Right lung (tissue), 10 donors: ENCODE measurements around the gene NFILZ. TPM values are rescaled to one million over a fixed set of nuclear protein-coding genes. Genes with fewer than 3 reads are reported as not detected.

Source experiments
- DNase-seq, 2 donors: peaks; one replicate each; pipeline ENCODE4 v3.0.0-alpha.2; 2013
- long read RNA-seq, 8 donors: transcript quantifications; one replicate each; lab custom pipeline, GENCODE V29; 2026
- polyA plus RNA-seq, 5 donors: library from polyadenylated mRNA; unstranded; fragments of 120-200 nt; gene quantifications; one replicate each; pipeline versions ENCODE4 v1.2.1 to v1.2.3, GENCODE V29; 2013; ENCODE audit warnings: inconsistent platforms in 1 of 5, low replicate concordance in 1 of 5; ENCODE audit not compliant: insufficient read length in 5 of 5, insufficient read depth in 1 of 5

The NFILZ gene, protein sequence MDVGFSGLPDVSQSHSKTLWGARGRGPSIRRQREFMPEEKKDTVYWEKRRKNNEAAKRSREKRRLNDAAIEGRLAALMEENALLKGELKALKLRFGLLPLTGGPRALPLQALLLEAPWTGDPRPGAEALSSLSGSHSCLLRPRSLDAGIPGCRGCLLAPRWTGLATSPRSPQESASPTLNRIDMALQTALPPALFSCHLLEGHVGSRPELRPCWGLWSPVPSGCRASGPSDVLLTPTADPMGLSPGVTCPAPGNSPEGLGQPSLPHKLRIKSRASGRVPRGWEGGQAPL
- not detected for polyA plus RNA-seq
- long read RNA-seq, donor 1: 0 reads
- long read RNA-seq, donor 2: 0 reads
- long read RNA-seq, donor 3: 0 reads
- long read RNA-seq, donor 4: 0 reads
- long read RNA-seq, donor 5: 0 reads
- long read RNA-seq, donor 6: 0 reads
- long read RNA-seq, donor 7: 0 reads
- long read RNA-seq, donor 8: 0 reads

DNA sequence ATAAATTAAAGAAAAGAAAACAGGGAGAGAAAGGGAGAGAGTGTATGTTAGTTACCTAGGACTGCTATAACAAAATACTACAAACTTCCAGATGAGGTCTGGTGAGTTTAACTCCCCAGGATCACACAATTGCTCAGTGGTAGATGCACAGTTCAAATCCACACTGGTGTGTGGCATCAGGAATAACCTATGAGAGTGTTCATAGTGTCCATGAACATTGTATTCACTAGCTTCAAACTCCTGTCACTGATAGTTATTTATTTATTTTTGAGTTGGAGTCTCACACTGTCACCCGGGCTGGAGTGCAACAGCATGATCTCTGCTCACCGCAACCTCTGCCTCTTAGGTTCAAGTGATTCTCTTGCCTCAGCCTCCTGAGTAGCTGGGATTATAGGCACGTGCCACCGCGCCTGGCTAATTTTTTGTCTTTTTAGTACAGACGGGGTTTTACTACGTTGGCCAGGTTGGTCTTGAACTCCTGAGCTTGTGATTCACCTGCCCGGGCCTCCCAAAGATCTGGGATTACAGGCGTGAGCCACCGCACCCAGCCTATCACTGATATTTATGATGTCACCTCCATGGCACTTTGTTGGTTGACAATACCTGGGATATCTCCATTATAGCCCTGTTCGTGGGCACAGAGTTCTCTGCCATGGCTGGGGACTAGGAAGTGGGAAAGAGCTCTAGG lies at the start of gene NFILZ:
Gene NFILZ, plus strand, starts transcription at position 638 of the 688 bp plus-strand sequence. CDS start 46,133 bp downstream, outside the sequence.
- no peak for DNase-seq

DNA sequence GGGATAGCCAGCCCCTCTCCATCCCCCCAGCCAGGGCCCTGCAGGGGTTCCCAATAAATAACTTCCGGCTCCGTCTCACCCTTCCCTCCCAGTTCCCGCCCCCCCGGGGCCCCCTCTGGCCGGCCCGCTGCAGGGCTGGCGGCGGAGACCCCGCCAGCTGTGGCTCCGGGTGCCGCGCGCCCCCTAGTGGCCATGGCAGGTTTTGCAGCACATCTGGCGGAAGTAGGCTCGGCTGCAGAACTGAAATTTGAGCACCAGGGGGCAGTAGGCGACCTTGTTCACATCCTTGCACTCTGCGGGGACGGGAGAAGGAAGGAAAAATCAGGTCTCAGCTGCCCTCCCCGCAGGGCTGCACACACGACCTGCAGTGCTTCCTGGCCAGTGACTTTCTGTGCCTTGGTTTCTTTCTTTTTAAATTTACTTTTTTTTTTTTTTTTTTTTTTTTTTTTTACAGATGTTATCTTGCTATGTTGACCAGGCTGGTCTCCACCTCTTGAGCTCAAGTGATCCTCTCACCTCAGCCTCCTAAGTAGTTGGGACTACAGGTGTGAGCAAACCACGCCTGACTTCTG lies 49.6 kb upstream of the NFILZ start:
- DNase-seq: peak; percentile 72 to 84

DNA sequence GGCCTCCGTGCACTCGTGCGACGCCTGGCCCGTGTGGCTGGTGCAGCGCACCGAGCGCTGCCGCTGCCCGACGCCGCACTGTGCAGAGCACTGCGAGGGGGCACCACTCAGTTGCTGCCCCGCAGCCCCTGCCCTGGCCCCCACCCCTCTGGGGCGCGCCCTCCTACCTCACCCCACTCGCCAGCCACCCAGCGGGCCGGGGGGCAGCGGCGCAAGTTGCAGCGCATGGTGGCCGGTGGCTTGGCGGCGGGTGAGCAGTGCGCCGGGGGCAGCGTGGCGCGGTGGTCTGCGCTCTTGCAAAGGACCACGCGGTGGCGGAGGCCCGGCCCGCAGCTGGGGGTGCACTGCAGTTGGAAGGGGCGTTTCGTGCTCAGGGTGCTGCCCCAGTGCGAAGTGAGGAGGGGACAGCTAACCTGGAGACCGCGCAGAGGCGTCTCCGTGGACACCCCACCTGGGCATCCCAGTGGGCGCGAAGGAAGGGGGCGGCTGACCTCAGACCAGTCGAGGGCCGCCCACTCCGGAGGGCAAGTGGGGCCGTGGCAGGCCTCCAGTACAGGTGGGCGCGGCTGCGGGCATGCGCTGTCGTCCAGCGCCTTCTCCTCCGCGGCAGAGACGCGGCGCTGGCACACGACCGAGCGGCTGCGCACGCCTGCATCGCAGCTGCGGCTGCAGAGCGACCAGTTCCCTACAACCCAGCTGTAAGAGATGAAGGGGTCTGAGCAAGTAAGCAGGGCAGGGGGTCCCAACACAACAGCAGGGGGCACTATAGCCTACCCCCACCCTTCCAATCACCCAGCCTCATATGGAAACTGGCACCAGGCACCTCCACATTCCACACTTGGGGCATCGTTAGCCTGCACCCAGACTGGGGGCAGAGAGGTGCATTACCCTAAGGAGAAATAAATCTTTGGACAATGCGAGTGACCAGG lies 45.2 kb upstream of the NFILZ start:
- no peak for DNase-seq

DNA sequence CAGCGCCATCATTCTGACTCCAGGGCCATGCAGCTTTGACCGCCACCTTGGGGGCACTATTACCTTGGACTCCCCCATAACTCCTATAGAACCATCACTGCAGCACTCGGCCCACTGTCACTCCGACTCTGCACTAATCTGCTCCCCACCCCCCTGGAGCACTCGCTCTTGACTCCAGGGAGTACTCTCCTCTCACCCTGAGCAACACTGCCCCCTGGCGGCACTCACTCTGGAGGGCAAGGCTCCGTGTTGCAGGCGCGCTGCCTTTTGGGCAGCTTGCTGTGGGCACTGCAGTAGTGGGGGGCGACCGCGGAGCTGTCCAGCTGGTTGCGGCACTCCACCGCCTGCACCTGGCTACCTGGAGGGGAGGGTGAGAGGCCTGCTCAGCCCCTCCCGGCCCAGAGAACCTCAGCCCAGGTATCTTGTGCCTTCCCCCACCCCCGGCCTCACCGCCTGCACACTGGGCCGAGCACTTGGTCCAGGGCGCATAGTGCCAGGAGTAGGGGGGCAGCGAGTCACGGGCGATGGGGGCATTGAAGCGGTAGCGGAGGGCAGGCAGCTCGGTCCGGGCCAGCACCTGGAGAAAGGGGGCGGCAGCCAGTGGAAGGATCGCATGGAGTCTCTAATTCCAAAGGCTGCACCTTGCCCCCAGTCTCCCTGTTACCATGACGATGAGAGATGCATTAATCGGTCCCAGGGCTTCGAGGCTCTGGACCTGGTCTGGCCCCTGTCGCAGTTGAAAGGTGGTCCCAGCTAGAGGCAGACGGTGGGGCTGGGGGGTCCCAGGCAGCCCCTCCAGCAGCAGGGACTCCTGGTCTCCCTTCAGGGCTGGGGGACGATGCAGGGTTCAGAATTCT lies 44.3 kb upstream of the NFILZ start:
- DNase-seq: no peak

DNA sequence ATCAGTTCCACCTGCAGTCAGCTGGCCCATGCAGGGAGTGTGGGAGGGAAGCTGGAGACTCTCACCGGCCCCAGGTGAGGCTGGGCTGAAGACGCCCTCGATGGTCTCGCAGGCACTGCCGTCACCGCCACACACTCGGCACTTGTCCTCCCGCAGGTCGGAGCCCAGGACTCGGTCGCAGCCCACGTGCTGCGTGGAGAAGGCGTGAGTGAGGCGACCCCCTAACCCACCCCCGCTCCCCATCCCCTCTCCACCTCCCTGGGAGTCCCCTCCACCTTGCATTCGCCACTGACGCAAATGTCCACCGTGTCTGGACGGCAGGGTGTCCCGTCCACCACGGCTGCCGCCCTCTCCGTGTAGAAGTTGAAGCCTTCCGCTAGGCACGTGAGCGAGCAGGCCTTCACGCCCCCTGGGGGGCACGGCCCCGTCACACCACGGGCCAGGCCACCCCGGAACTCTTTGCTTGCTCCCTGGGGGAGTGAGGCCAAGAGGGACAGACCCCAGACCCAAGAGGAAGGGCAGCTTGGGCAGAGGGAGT lies 41.2 kb upstream of the NFILZ start:
- DNase-seq: no peak

DNA sequence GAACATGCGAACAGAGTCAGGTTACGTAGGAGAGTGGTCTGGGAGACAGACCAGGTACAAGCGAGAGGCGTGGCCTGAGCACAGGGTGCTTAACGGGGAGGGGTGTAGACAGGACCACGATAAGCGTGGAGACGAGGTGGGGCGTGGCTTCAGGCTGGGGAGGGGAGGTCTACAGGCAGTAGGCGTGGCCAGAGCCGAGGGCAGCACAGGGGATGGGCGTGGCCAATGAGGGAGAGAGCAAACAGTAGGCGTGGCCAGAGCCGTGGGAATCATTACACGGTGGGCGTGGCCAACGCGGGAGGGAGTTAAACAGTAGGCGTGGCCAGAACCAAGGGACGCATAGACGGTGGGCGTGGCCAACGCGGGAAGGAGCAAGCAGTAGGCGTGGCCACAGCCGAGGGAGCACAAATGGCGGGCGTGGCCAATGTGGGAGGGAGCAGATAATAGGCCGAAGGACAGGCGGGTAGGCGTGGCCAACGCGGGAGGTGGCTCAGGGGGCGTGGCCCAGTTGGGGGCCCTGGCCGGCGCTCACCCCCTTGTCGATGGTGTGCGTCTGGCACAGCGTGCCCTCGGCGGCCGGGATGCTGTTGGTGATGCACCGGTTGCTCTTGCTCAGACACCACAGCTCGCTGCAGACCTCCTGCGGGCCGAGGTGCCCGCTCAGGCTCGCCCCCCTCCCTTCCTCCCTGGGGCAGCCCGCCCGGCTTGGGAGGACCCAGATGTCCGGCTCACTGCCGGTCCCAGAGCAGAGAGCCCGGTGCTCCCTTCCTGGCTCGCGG lies 38.0 kb upstream of the NFILZ start:
- DNase-seq: peak; percentile 83 to 86

DNA sequence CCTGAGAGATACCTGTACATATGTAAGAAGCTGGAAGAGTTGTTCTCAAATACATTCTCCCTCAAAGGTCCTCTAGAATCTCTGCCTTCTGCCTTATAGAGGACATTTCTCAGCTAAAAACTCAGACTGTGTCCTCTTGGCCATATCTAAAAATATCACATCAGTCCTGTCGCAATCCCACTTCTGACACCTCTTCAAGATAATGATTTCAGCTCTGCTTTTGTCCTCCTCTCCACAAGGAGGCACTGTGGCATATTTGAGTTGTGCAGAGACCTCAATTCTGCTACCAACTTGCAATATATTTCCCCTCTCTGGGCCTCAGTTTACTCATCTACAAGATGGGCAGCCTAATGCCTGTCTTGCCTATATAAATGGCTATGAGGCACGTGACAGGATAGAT lies 36.5 kb upstream of the NFILZ start:
- DNase-seq: no peak

DNA sequence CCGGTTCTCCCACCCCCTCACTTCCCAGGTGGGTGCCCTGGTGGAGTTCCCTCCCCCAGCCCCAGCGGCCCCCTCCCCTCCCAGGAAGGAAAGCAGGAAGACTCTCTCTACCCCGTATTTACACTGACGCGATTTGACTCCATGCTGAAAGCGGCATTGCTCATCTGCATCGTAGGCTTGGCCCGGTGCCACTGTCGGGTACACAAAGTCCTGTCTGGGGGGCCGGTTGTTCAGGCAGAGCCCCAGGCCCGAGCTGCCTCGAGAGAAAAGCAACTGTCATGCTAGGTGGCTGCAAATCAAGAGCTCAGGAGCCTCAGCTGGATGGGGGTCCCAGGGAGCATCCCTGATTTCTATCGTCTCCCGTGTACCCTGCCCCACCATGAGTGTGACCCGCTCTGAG lies 34.8 kb upstream of the NFILZ start:
- no peak for DNase-seq

DNA sequence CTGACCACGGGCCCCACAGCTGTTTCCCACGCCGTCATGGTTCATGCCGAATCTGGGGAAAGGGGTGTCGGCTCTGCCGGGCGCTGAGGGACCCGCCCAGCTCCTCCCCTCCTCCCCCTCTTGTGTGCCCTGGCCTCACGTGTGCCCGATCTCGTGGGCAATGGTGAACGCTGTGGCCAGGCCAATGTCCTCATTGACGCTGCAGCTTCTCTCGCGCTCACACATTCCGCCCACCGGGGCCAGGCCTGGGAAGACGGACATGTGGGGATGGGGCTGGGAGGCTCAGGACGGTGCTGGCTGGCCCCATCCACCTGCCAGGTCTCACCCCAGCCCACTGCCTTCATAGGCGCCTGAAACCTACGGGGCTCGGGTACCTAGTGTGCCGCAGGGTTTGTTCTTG lies 34.3 kb upstream of the NFILZ start:
- DNase-seq: no peak

DNA sequence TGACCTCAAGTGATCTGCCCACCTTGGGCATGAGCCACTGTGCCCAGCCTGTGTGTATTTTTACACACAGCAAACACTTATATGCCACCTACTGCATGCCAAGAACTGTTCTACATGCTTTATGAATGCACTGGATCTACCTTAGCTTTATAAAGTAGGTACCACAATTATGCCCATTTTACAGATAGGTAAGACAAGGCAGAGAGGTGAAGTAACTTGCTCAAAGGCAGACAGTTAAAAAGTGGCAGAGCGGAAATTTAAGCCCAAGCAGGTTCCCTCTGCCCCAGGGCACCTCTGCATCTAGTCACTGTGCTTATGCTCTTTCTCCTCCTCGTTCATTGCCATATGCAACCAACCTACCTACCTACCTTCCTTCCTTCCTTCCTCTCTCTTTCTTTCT lies 30.4 kb upstream of the NFILZ start:
- no peak for DNase-seq

DNA sequence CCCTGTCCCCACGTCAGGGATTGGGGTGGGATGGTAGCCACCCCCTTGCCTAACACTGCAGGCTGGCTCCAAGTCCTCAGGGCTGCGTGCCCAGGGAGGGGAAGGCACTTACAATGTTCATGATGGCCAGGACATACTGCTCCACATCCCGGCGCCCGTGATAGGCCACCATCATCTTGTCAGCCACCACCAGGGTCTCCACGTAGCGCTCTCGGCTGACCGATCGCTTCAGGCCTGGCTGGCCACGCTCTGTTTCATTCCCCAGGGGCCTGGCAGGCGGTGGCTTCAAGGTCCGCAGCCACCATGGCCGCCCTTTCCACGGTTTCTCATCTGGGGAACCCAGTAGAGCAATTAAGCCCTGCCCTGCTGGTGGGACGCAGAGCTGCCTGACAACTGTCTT lies 29.6 kb upstream of the NFILZ start:
- no peak for DNase-seq

DNA sequence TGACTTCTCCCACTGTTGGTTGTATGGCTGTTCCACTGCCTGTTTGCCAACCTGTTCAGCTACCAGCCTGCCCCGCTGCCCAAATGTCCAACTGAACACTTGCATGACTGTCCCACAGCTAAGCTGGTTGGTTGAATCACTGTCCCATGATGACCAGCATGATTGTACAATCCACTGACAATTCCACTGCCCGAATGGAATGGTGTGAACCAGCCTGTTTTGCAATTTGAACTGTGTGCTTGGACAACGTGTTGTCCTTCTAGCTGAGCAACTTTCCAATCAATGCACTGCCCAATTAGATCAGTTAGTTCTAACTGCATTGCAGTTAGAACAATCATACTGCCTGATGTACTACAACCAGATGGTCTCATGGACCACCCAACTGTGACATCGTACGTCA lies 28.6 kb upstream of the NFILZ start:
- DNase-seq: no peak

DNA sequence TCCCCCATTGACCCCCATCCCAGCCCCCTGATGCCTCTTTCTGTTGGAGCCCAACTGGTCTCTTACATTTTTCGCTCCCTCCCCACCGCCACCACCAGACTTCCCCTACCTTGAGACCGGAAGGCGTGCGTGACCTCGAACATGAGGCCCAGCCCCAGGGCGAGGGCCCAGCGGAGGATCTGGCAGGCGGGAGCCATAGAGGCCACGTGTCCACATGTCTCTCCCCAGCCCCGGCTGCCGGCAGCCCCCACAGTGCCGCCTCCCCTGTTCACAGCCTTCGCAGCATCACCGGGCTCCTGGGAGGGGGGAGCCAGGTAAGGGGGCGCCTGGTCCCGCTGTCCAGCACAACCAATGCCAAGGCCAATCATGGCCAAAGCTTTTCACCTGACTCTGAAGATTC lies 24.9 kb upstream of the NFILZ start:
- DNase-seq: no peak

DNA sequence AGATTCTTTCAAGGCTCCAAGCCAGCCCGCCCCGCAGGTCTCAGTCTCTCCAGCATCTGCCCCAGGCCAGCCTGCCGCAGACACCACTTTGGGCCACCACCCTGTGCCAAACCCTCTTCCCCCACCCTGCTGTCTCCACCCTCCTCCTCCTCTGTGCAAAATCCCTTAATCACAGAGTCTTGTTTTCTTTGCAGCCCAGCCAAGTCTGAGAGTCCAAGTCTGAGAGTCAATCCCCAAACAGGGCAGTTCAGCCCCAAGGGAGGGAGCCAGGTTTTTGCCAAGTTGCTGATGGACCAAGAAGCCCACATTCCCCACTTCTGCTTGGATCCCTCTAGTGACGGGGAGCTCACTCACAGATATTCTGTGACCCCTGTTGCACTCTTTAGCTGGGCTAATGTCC lies 23.0 kb upstream of the NFILZ start:
- no peak for DNase-seq

DNA sequence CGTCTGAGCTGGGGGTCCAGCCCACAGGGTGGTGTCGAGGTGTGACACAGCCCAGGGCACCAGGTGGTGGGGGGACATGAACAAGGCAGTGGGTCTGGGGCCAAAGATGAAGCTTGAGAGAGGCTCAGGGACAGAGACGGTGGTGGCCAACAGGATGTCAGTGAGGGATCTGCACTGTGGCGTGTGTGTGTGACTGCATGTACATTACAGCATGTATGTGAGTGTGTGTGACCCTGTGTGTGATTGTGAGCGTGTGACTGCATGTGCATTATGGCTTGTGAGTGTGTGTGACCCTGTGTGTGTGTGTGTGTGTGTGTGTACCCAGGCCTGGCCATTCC lies 21.5 kb upstream of the NFILZ start:
- DNase-seq: no peak

DNA sequence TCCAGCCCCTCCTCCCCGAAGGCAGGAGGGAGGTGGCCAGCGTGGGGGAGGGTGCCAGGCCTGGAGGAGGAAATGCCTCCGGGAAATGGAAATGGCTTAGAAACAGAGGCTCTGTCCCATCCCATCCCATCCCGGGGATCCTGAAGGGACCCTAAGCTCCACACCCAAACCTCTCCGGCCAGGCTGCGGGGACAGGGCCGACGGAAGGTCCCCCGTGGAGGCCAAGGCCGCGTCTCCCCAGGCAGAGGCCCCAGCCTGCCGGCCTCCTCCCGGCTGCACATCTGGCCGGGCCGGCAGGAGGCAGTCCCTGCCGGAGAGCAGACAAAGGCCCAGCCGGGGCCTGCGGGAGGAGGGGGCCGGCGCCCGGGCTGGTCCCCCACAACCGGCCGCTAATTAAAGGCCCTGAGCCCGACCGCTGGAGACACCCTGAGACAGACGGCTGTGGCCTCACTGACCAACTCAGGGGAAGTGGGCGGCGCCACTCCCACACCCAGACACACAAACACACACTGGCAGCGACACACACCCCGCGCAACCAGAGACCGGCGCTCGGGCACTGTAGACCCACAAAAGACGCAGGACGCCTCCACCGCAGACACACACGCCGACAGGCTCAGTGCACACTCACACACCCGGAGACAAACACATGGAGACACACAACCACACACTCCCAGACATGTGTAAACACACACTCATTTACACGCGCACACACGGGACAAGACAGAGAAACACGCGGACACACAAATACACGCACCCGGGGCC lies 21.0 kb upstream of the NFILZ start:
- peak in 1 of 2 donors; percentile 54 for DNase-seq

DNA sequence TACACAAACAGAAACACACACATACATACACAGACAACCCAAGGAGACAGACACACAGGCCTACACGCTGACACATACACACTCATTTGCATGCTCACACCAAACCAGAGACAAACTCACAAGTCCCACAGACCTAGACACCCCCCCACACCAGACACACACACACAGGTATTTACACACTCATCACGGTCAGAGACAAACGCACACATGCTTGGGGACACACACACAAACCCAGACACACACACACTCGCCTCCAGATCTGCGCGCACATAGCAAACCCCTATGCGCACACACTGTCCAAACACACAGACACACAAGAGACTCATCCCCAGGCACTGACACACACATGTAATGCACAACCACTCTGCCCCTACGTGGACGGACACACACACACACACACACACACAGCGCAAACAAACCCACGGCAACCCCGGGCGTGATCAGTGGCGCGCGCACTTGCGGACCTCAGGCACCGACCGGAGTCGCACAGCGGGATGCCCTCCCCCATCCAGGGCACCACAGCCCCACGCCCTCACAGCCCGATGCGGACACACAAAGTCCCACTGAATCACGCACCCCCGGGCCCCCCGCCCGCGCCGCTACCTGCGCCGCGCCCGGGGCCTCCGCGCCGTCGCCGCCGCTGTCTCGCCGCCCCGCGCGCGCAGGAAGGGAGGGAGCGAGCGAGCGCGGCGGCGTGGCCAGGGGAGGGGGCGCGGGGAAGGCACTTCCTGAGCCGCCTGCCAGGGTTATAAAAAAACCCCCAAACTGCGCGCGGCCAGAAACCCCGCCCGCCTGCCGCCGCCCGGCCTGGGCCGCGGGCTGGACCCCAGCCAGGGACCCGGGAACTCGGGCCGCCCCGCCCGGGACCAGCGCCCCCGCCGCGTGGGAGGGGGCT lies 20.1 kb upstream of the NFILZ start, which contains the start of gene ADAMTS10:
Gene ADAMTS10, minus strand, starts transcription at position 675 of the 895 bp plus-strand sequence. CDS start 5,005 bp downstream, outside the sequence.
- DNase-seq: peak in 1 of 2 donors; percentile 40

DNA sequence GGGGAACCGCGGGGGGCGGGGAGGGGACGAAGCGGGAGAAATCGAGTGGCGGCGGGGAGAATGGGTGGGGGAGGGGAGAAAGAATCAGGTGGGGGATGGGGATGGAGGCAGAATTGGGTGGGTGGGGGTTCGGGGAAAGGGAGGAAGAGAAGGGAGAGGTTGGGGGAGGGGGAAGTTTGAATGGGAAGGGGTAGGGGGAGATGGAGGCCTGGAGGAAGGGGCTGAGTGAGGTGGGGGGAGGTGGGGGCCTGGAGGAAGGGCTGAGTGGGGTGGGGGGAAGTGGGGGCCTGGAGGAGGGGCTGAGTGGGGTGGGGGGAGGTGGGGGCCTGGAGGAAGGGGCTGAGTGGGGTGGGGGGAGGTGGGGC lies 19.5 kb upstream of the NFILZ start:
- no peak for DNase-seq
